ENCODE results near the gene REXO4.
"Not testable (repeated sequence)": the region's sequence is repeated elsewhere in the genome, so short reads cannot be mapped to it uniquely, and the experiment has no call there.

The REXO4 gene

DNA sequence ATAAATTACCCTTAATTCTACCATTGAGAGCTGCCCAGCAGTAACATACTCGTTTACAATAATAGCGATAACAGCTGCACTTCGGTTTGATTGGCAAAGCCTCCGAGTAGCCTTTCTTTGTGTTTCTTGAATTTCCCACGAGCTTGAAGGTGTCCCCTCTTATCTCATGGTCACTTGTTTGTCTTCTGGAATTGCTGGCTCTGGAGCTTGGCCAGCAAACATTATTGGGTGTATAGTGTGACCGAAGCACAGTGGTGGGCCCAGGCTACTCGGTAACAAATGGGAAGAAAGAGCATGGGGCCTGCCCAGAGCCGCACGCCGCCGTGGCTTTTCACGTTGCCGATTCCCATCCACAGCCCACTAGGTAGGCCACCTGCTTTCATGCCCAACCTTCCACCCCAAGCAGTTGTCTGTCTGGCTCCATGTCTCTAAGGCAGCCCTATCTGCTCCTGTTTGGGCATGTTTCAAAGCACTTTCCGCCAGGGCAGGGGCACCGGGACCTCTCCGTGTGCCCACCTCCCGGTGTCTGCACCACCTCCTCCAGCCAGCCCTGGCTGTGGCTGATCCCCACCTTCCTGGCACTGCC, 33.0 kb downstream of the REXO4 start:
- no peak for DNase-seq

DNA sequence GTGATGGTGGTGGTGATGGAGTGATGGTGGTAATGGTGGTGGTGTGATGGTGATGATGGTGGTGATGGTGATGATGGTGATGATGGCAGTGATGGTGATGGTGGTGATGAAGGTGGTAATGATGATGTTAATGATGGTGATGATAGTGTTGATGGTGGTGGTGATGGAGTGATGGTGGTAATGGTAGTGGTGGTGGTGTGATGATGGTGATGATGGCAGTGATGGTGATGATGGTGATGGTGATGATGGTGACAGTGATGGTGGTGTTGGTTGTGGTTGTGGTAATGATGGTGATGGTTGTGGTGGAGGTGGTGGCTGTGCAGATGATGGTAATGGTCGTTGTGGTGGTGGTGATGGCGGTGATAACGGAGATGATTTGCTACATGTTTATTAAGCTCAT, 34.4 kb downstream of the REXO4 start:
- DNase-seq, result no peak

DNA sequence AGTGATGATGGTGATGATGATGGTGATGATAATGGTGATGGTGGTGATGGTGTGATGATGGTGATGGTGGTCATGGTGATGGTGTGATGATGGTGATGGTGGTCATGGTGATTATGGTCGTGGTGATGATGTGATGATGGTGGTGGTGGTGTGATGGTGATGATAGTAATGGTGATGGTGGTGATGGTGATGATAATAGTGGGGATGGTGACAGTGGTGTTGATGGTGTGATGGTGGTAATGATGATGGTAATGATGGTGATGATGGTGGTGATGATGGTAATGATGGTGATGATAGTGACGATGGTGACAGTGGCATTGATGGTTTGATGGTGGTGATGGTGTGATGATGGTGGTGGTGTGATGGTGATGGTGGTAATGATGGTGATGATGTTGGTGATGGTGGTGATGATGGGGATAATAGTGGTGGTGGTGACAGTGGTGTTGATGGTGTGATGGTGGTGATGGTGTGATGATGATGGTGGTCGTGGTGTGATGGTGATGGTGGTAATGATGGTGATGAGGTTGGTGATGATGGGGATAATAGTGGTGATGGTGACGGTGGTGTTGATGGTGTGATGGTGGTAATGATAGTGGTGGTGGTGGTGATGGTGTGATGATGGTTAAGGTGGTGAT, 35.2 kb downstream of the REXO4 start:
- no peak for DNase-seq

DNA sequence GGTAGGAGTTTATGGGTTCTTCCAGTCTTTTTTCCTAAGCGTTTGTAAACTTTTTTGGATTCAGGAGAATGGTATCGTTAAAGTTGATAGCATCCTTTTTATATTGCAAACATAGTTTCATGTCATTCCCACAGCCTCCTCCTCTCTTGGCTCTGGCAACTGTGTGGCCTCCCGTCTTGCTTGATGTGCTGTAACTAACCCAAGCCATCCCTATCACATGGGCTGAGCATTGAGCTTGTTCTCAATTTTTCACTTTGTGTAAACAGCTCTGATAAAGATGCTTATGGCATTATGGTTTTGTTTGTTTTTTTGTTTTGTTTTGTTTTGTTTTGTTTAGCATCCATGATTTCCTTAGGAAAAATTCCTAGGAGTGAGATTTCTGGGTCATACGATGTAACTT, 37.1 kb downstream of the REXO4 start:
- no peak for DNase-seq

DNA sequence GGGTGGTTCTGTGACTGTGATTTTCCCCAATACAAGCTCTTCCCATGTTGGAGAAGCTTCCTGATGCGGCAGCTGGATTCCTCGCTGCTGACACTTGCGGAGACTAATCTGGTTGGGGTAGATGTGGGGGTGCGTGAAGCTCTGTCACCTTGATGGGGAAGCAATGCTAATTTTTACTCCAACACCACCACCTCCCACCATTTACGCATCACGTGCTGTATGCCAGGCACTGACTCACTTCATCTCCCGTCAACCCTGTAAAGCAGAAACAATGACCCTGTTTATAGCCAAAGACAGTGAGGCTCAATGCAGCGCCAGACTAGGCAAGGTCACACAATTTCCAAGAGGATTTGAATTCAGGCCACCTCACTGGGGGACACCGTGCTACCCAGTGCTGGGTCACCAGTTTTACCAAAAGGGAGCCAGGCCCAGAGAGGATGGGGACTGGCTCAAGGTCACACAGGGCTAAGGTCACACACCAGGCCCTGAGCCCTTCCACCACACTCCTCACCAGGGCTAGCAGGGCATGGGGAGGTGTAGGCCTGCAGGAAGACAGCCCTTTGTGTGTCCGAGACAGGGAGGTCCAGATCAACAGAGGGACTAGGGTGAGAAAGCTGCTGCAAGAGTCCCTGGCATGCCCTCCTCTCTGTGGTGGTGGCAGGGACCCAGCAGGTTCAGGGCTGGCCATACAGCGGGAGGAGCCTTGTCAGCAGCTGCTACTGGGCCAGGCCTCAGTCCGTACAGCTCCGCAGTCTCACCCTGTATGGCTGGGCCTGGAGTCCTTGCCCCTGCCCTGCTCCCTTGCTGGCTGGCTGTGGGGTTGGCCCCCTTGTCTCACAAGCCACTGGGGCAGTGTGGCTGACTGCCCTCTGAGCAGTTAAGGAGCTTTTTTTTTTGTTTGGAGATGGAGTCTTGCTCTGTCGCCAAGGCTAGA, 38.4 kb downstream of the REXO4 start:
- DNase-seq, result no peak

DNA sequence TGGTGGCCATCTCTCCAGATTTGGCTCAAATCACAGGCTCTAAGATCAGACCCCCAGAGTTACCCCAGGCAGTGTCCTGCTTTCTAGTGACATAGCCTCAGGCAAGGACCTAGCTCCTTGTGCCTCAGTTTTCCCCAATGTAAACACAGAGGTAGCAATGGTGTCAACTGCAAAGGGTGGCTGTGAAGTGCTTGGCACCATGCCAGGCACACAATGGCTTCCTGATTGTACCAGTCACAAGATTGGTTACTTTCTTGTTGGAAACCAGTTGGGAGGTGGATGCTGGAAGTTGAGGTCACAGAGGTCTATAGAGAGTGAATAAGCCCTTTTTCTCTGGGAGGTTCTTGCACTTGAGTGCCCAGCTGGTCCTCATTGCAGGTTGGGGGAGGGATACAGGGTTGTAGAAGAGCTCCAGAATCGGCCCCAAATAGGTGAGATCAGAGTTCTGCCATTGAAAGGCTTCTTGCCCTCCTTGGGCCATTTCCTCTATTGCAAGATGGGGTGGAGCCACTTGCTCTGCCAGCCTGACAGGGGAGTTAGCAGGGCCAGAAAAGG, 39.3 kb downstream of the REXO4 start:
- no peak for DNase-seq

DNA sequence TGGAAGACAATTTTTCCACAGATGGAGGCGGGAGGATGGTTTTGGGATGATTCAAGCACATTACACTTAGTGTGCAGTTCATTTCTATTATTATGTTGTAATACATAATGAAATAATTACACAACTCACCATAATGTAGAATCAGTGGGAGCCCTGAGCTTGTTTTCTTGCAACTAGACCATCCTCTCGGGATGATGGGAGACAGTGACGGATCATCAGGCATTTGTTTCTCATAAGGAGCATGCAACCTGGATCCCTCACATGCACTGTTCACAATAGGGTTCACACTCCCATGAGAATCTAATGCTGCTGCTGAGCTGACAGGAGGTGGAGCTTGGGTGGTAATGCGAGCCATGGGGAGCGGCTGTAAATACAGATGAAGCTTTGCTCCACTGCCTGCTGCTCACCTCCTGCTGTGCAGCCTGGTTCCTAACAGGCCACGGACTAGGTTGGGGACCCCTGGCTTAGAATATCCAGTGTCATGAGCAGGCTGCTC, 40.0 kb downstream of the REXO4 start:
- DNase-seq, result no peak

DNA sequence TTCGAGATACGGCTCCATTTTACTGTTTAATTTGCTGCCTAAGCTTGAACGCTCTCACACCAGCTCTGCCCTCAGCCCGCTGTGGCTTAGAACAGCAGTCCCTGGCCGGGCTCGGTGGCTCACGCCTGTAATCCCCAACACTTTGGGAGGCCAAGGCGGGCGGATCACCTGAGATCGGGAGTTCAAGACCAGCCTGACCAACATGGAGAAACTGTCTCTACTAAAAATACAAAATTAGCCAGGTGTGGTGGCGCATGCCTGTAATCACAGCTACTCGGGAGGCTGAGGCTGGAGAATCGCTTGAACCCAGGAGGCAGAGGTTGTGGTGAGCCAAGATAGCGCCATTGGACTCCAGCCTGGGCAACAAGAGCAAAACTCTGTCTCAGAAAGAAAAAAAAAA, 40.5 kb downstream of the REXO4 start:
- not testable (repeated sequence) for DNase-seq

DNA sequence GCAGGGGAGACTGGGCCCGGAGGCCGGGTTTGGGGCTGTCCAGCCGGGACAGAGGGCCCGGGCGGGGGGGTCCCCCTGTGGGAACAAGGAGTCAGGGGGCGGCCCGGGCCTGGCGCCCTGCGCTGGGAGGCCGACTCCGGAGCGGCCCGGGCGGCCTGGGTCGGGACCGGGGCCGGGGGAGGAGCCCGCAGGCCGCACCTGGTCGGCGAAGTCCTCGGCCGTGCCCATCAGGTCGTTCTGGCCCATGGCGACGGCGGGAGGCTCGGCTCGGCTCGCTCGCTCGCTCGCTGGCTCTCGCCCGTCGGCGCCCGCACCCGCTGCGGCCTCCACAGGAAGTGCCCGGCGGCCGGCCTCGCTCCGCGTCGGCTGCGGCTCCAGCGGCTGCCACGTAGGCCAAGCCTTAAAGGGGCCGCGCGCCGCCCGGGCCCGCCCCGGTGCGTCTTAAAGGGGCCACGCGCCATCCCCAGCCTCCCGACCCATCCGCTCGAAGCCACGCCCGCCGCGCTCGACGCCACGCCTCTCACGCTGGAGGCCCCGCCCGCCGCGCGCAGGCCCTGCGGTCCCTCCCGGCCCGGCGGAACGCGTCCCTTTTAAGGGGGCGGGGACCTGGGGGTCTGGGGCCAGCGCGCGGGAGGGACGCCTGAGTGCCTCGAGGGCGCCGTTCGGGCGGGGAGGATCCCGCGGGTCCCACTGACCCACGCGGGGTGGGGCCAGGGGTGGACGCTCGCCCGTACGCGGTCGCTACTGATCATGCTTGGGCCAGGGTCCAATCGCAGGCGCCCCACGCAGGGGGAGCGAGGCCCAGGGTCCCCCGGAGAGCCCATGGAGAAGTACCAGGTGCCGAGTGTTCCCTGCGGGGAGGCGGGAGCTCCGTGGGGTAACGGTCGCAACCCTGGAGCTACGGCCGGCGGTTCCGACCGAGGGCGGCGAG, 41.8 kb downstream of the REXO4 start, which contains the start of the genes STKLD1 and SURF4:
Gene STKLD1 (plus strand): TSS at position 643 of the 931 bp plus-strand sequence. CDS start 108 bp downstream, at position 751.
Gene SURF4 (minus strand): TSS at position 337 of the 931 bp plus-strand sequence. CDS start 91 bp downstream, at position 246.
- DNase-seq, result peak; percentile 96

DNA sequence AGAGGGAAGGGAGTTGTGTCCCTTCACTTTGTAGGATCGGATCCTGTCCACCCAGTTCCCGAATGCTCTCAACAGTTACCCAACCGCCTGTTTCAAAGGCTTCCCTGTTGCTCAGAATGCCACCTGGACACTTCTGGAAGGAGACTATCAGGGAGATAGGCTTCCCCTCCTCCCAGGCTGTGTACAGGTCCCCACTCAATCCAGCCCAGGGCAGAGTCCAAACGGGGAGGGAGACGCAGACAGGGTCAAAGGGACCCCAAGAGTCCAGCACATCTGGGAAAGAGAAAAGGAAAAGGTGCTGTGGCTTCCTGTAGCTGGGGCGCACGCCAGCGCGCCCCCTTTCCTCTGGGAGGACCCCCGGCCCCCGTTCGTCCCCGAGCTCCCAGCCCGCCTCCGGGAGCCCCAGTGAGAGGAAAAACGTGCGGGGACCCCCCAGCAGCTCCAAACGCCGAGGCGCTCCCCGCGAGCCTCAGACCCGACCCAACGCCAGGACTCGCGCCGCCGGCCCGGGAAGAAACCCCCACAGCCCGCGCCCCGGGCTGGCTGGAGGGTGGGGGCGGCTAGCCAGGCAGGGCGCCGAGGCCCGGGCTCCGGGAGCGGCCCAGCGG, 42.6 kb downstream of the REXO4 start:
- no peak for DNase-seq

DNA sequence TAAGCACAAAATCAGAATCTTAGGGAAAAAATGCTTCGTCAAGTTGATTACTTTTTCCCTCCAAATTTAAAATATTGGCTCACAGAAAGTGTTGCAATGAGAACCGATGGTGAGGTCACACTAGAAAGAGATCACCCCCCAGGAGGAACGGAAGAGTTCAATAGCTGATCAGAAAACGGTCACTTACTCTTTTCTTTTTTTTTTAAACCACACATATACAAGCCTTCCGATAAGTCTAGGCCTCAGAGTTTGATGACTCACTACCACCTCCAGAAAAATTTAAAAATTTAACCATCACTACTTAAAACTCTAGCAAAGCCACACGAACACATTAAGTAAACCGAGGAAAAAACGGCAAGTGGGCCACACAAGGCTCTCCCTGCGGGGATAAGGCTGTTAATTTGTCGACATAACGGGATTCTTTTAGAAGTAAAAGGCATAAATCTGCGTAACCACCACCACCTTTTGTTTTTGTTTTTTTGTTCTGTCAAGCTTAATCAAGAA, 43.1 kb downstream of the REXO4 start:
- peak; percentile 10 for DNase-seq

DNA sequence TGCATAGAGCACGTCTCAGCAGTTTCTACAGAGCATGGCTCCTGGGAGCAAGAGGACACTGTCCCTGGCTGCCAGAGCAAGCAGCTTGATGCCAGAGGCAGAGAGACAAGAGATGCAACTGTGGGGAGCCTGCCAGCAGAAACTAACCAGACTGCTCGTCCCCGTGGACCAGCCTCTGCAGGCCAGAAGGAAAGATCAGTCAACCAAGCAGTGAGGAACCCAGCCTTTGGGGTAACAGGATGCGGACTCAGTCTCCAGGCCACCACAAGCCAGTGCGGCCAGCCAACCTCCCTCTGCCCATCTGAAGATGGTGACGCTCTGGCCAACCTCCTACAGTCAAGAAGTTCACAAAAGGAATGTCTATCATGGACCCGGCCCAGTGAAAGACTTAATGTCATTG, 45.7 kb downstream of the REXO4 start:
- DNase-seq, result no peak

DNA sequence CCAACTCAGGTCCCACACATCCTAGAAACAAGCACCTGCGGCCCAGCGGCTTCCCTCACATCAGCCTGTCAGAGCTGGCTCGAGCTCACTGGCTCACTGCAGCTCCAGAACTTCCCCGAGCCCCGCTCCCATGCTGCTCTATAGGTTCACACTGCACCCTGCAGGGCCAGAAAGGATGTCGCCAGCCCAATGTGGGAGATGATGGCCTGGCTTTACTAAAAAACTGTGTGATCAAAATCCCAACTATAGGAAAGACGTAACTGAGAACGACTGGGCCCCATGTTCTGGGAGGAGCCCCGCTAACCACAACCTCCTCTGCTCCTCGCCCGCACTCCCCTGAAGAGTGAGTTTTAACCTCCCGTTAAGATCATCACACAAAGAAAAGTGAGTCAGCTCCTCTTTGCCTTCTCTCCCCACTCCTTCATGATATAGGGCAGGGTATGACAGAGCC, 46.5 kb downstream of the REXO4 start:
- no peak for DNase-seq

DNA sequence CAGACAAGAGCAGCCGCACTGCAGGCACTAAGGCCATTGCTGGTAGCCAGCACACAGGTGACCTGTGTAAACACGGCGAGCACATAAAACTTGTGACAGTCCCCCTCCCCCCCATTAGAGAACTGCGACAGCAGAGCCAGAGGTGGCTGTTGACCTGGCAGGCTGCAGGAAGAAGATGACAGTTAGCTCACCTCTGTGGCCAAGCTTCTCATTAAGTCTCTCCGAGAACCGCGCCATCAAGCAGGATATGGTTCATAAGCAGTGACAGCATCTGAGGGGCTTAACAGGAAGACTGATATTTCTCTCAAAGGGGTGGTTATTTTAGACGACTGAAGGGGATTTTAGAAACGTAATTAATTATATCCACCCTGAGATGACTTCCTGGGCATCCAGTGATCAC, 47.1 kb downstream of the REXO4 start:
- DNase-seq, result no peak

DNA sequence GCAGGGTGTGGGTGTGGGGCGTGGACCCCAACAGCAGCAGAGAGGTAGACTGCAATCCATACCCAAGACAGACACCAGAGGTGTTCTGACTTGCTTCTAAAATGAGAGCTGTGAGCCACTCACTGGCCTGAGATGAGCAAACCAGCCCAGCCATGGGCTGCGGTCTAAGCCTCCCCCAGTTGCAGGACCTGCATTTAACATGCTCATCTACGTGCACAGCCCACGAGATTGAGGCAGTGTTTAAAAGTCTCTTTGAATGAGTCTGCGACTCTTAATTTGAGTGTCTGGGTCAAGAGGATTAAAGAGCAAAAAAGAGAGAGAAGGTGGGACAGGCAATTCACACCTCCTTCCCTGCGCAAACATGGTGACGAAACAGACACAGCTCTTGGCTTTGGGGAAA, 47.9 kb downstream of the REXO4 start:
- no peak for DNase-seq

DNA sequence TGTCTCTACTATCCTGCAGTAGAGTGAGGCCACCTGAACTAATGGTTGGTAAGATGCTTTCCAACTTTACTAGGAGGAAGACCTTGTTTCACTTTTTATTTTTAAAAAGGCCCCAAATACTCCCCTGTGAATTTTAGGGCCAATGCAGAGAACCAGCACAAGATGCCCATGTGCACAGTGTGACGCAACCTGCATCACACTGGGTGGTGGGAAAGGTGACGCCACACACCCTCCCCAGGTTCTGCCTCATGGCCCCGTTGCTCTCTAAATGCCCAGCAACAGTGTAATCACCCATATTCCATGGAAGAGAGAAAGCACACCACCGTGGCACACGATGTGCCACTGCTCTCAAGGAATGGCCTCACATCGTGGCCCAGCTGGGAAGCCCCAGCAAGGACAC, 48.4 kb downstream of the REXO4 start:
- DNase-seq, result no peak

DNA sequence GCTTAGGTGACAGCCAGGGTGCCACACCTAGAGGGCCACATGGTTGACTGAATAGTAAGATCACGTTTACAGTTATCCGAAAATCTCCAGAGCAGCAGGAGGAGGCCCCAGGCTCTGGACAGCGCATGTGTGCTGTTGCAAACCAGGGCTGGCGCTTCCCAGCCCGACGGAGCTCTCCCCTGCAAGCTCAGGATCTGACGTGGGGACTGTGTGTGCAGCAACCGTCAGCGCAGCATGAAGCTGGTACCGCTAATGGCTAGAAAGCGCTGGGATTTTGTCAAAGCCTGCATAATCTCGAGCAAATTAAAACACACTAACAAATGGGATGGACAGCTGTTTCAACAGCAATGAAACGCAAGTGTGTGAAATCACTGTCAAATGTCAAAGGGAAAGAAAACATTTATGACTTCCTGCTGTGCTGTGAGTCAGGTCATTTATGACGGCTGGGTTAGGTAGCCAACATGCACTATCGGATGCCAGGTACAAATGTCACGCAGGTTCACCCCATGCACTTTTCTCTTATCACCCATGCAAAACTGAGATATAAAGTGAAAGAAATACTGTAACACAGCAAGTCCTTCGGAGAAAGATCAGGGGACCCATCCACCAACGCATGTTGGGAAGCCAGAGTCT, 49.4 kb downstream of the REXO4 start:
- no peak for DNase-seq

DNA sequence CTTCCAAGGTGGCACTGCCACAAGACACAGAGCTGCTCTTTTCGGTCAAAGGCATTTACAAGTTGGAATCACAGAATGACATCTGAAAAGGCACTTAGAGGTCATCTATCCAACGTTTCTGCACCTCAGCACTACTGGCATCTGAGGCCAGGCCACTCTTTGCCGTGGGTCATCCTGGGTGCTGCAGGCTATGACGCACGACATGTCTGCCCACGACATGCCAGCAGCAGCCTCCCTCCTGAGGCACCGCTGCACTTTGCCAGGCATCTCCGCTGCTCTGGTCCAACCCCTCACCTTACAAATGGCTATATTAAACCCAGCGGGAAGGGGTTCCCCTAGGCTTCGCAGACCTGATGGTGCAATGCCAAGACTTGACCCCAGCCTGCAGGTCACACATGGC, 50.0 kb downstream of the REXO4 start:
- DNase-seq, result no peak

DNA sequence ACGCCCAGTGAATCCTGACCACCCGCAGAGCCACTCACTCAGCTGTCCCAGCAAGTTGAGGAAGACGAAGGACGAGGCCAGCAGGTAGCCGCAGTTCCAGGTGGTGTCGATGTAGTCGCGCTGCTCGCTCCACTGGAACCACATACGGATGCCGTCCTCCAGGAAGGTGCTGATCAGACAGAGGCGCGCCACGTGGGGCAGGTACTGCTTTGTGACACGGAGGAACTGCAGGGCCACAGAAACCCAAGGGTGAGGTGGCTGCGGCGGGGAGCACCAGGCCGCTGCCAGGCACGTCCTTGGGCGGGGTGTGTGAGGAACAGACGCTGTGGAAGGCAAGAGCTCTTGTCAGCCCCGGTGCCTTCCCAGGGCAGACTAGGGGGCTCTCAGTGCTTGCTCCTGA, 50.6 kb downstream of the REXO4 start:
- DNase-seq, result no peak

DNA sequence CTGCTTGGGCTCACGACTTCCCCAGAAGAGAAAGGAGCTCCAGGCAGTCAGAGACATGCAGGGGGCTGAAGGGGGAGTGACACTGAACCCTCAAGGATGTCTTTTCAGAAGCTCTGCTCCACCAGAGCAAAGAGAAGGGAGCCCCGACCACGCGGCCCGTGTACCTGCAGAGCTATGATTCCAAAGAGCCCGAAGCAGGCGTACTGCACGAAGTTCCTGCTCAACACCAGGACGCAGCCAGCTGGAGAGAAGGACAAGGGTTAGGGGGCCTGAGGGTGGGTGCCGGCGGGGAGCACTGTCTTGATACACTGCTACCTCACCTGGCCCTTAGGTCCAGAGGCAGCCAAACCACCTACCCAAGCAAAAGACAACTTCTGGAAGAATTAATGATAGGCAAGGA, 51.4 kb downstream of the REXO4 start:
- DNase-seq, result no peak
